CD14-positive monocyte (primary cell): ENCODE measurements around the gene C16orf92. TPM values are rescaled to one million over a fixed set of nuclear protein-coding genes. Genes with fewer than 3 reads are reported as not detected.

ENCODE experiments used
- DNase-seq, 3 donors: peaks; one replicate each; pipeline ENCODE4 v3.0.0-alpha.2; 2011 to 2022
- H2AFZ ChIP-seq: 2 replicates; pipeline ENCODE4 v1.6.0; 2012; ENCODE audit warnings: mild to moderate bottlenecking, low read depth, low read length, inconsistent platforms; ENCODE audit not compliant: insufficient read depth, poor library complexity, severe bottlenecking
- H3K27ac ChIP-seq, 2 donors: 1 replicate in 1 of 2; 2 replicates in 1 of 2; pipeline ENCODE4 v1.5.1; 2012 to 2013; ENCODE audit warnings: low read length in 2 of 2, control low read depth in 1 of 2, inconsistent platforms in 1 of 2, low read depth in 1 of 2, mild to moderate bottlenecking in 1 of 2
- H3K27me3 ChIP-seq, 2 donors: one replicate each; pipeline versions ENCODE4 v1.6.0 to v1.6.1; 2011 to 2013; ENCODE audit warnings: low read length in 2 of 2; ENCODE audit not compliant: control insufficient read depth in 2 of 2, insufficient read depth in 2 of 2
- H3K36me3 ChIP-seq, 2 donors: replicated peaks in 1 of 2; 1 replicate in 1 of 2; 2 replicates in 1 of 2; pipeline versions ENCODE4 v1.5.1 to v1.6.1; 2012 to 2013; ENCODE audit warnings: low read length in 2 of 2, control low read depth in 1 of 2, inconsistent platforms in 1 of 2, mild to moderate bottlenecking in 1 of 2; ENCODE audit not compliant: insufficient read depth in 2 of 2, control insufficient read depth in 1 of 2
- H3K4me1 ChIP-seq, 2 donors: 1 replicate in 1 of 2; 2 replicates in 1 of 2; pipeline versions ENCODE4 v1.5.1 to v1.6.1; 2012 to 2013; ENCODE audit warnings: low read length in 2 of 2, control low read depth in 1 of 2, inconsistent platforms in 1 of 2, mild to moderate bottlenecking in 1 of 2, moderate library complexity in 1 of 2; ENCODE audit not compliant: insufficient read depth in 2 of 2, control insufficient read depth in 1 of 2
- H3K4me2 ChIP-seq: replicated peaks from 2 replicates; pipeline ENCODE3; 2012; ENCODE audit warnings: low read length, moderate library complexity, mild to moderate bottlenecking; ENCODE audit not compliant: poor library complexity, severe bottlenecking; ENCODE audit errors: extremely low read depth
- H3K4me3 ChIP-seq, 3 experiments: fragments of 200-600 bp in 1 of 3; sonication (generic) in 1 of 3; replicated peaks in 1 of 3; 1 replicate in 2 of 3; 2 replicates in 1 of 3; pipeline ENCODE4 v1.5.1; 2011 to 2013; ENCODE audit warnings: low read length in 3 of 3, mild to moderate bottlenecking in 3 of 3, control low read depth in 2 of 3, low read depth in 2 of 3, inconsistent platforms in 1 of 3, moderate library complexity in 1 of 3
- H3K79me2 ChIP-seq: 2 replicates; pipeline ENCODE4 v1.6.0; 2012; ENCODE audit warnings: mild to moderate bottlenecking, control low read depth, inconsistent platforms, low read length, moderate library complexity; ENCODE audit not compliant: insufficient read depth
- H3K9ac ChIP-seq: 2 replicates; pipeline ENCODE4 v1.6.0; 2017; ENCODE audit warnings: low read length, mild to moderate bottlenecking; ENCODE audit not compliant: insufficient read depth, poor library complexity, severe bottlenecking
- H3K9me3 ChIP-seq, 2 donors: replicated peaks in 1 of 2; 1 replicate in 1 of 2; 2 replicates in 1 of 2; pipeline versions ENCODE4 v1.5.1 to v1.6.1; 2012 to 2013; ENCODE audit warnings: low read length in 2 of 2, control low read depth in 1 of 2; ENCODE audit not compliant: control insufficient read depth in 1 of 2, insufficient read depth in 1 of 2
- H4K20me1 ChIP-seq: 2 replicates; pipeline ENCODE4 v1.6.0; 2012; ENCODE audit warnings: mild to moderate bottlenecking, low read length, control low read depth, moderate library complexity; ENCODE audit not compliant: insufficient read depth
- H3K27ac Mint-ChIP-seq, 7 donors: one replicate each; pipeline ENCODE4 v1.8.0; 2020; ENCODE audit warnings: mild to moderate bottlenecking in 7 of 7, mixed read lengths in 7 of 7, moderate library complexity in 6 of 7, inconsistent platforms in 2 of 7
- H3K27me3 Mint-ChIP-seq, 3 donors: one replicate each; pipeline ENCODE4 v1.8.0; 2021 to 2022; ENCODE audit warnings: low read depth in 3 of 3, mild to moderate bottlenecking in 3 of 3, mixed read lengths in 3 of 3, moderate library complexity in 3 of 3, inconsistent platforms in 1 of 3
- H3K36me3 Mint-ChIP-seq, 2 donors: one replicate each; pipeline ENCODE4 v1.8.0; 2020; ENCODE audit warnings: mixed read lengths in 2 of 2, inconsistent platforms in 1 of 2, mild to moderate bottlenecking in 1 of 2
- H3K4me1 Mint-ChIP-seq: one replicate; pipeline ENCODE4 v1.8.0; 2020; ENCODE audit warnings: mild to moderate bottlenecking, mixed read lengths
- H3K4me3 Mint-ChIP-seq, 2 donors: one replicate each; pipeline ENCODE4 v1.8.0; 2020; ENCODE audit warnings: mild to moderate bottlenecking in 2 of 2, mixed read lengths in 2 of 2, moderate library complexity in 1 of 2
- H3K9me3 Mint-ChIP-seq, 7 donors: one replicate each; pipeline ENCODE4 v1.8.0; 2020 to 2022; ENCODE audit warnings: mixed read lengths in 7 of 7, mild to moderate bottlenecking in 6 of 7, moderate library complexity in 6 of 7, inconsistent platforms in 2 of 7
- CTCF ChIP-seq: fragments of 200-600 bp; IDR thresholded peaks from one replicate; pipeline ENCODE4 v1.8.0; 2022; ENCODE audit warnings: antibody characterized with exemption, mild to moderate bottlenecking
- WGBS: methylation state at CpG from one replicate; pipeline ENCODE4 v1.1.5; 2013; ENCODE audit warnings: missing lambda C conversion rate; ENCODE audit not compliant: insufficient coverage; 5-methylcytosine and 5-hydroxymethylcytosine counted together
- intact Hi-C, 2 donors: fragments of 100-400 bp; cut with micrococcal nuclease; formaldehyde crosslinking; loops; one replicate each; pipeline versions ENCODE4 v1.15.0 to v1.15.1; 2023
- polyA plus RNA-seq, 3 donors: library from polyadenylated mRNA; depleted of rRNA in 1 of 3; unstranded in 2 of 3; stranded (reverse) in 1 of 3; fragments of 300-500 nt in 2 of 3; fragments of >200 nt in 1 of 3; fragmentation: Illumina TruSeq in 2 of 3; gene quantifications; 1 replicate in 2 of 3; 2 replicates in 1 of 3; pipeline ENCODE4 v1.2.3, GENCODE V29; 2012 to 2021

The C16orf92 gene
- polyA plus RNA-seq, 3 donors: not detected

GRCh38 chr16:30051518-30051917, 28.5 kb downstream of the C16orf92 start:
- no peak for DNase-seq
- intact Hi-C loops: no loop called here
- 48% methylated on average over 2 of the region's 3 CpGs for WGBS
- no peaks in the 10 kb centered on the region for H3K27me3 ChIP-seq
- peaks cover 2% of the 10 kb centered on the region for H3K79me2 ChIP-seq
- no peaks in the 10 kb centered on the region for H4K20me1 ChIP-seq
- H3K4me2 ChIP-seq: no peak overlapping the region
- Mint-ChIP-seq H3K36me3 (no peaks in the 10 kb centered on the region), H3K4me3 (no peak overlapping the region), H3K4me1 (peaks cover 18% of the 10 kb centered on the region), H3K9me3 (peaks cover 0 to 3% (median 0%) of the 10 kb centered on the region in 7 donors), H3K27me3 (peaks cover 0 to 1% (median 0%) of the 10 kb centered on the region in 3 donors), H3K27ac (peak overlapping the region in 1 of 7 donors; percentile 46)
- no peak overlapping the region for H3K4me3 ChIP-seq
- H3K4me1 ChIP-seq: peaks cover 11 to 18% of the 10 kb centered on the region in 2 donors
- H3K27ac ChIP-seq: no peak overlapping the region
- no peaks in the 10 kb centered on the region for H3K9me3 ChIP-seq
- TF ChIP-seq CTCF: no peak
- H3K36me3 ChIP-seq: no peaks in the 10 kb centered on the region
- no peak overlapping the region for H2AFZ ChIP-seq
- no peak overlapping the region for H3K9ac ChIP-seq

GRCh38 chr16:30052671-30053372, 29.8 kb downstream of the C16orf92 start:
- Histone ChIP-seq H3K4me3 (peak overlapping the region; percentile 49 to 81 (median 57)), H3K9ac (peak overlapping the region; percentile 38), H3K27me3 (no peaks in the 10 kb centered on the region), H3K4me2 (peak overlapping the region; percentile 100), H3K79me2 (peaks cover 2% of the 10 kb centered on the region), H3K36me3 (no peaks in the 10 kb centered on the region), H3K4me1 (peaks cover 11 to 18% of the 10 kb centered on the region in 2 donors), H3K27ac (peak overlapping the region in 1 of 2 donors; percentile 49), H4K20me1 (no peaks in the 10 kb centered on the region), H3K9me3 (no peaks in the 10 kb centered on the region), H2AFZ (peak overlapping the region; percentile 83)
- peaks cover 0 to 3% (median 0%) of the 10 kb centered on the region in 7 donors for H3K9me3 Mint-ChIP-seq
- peaks cover 0 to 1% (median 0%) of the 10 kb centered on the region in 3 donors for H3K27me3 Mint-ChIP-seq
- no peak for TF ChIP-seq CTCF
- peak overlapping the region; percentile 71 to 86 for H3K4me3 Mint-ChIP-seq
- intact Hi-C loops: no loop called here
- peak overlapping the region in 5 of 7 donors; percentile 40 to 61 (median 50) for H3K27ac Mint-ChIP-seq
- under 1% methylated on average over 41 of the region's 58 CpGs for WGBS
- peaks cover 18% of the 10 kb centered on the region for H3K4me1 Mint-ChIP-seq
- DNase-seq: peak; percentile 87 to 91 (median 88)
- H3K36me3 Mint-ChIP-seq: no peaks in the 10 kb centered on the region
